Large intestine (tissue), 3 donors: ENCODE data around the gene HLA-G. TPM values are rescaled to one million over a fixed set of nuclear protein-coding genes. Genes with fewer than 3 reads are reported as not detected.
A peak's percentile ranks its signal among the peaks of the same experiment; 100 is the strongest.

Experiments used
- DNase-seq, 2 donors: peaks; one replicate each; pipeline versions ENCODE4 v3.0.0 to v3.0.0-alpha.2; 2013
- H3K27ac ChIP-seq: one replicate; pipeline ENCODE4 v1.5.1; 2013; ENCODE audit warnings: low read length
- H3K27me3 ChIP-seq: 2 replicates; pipeline ENCODE4 v1.6.1; 2013; ENCODE audit warnings: low read length; ENCODE audit not compliant: control insufficient read depth, insufficient read depth
- H3K36me3 ChIP-seq: 2 replicates; pipeline ENCODE4 v1.6.1; 2013; ENCODE audit warnings: low read length; ENCODE audit not compliant: control insufficient read depth, insufficient read depth
- H3K4me1 ChIP-seq: one replicate; pipeline ENCODE4 v1.6.1; 2013; ENCODE audit warnings: low read length; ENCODE audit not compliant: control insufficient read depth, insufficient read depth
- H3K4me3 ChIP-seq: one replicate; pipeline ENCODE4 v1.5.1; 2013; ENCODE audit warnings: low read length
- H3K9me3 ChIP-seq: one replicate; pipeline ENCODE4 v1.6.1; 2013; ENCODE audit warnings: mild to moderate bottlenecking, low read depth, low read length, moderate library complexity; ENCODE audit not compliant: control insufficient read depth
- WGBS: methylation state at CpG from one replicate; pipeline ENCODE4 v1.1.5; 2013; ENCODE audit warnings: low lambda C conversion rate; ENCODE audit not compliant: insufficient coverage; 5-methylcytosine and 5-hydroxymethylcytosine counted together
- polyA plus RNA-seq: library from polyadenylated mRNA; unstranded; fragments of 120-200 nt; gene quantifications from one replicate; pipeline ENCODE4 v1.2.1, GENCODE V29; 2013

HLA-G gene
- polyA plus RNA-seq, 1 donor, result 0.06 TPM

DNA sequence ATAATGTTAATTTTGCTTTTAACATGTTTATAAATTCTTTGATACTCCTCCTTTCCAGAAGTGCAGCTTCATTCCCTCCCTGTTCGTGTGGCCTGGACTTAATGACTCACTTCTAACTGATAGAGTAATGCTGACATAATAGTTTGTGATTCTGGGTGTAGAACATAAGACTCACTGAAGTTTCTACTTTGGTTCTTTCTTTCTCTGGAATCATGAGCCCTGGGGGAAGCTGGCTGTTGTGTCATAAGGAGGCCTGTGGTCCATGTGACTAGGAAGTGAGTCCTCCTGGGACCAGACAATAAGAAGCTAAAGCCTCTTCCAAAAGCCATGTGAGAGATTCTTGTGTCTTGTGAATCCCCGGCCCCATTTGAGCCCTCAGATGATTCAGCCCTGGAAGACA is 30.5 kb upstream of the HLA-G start:
- 20% methylated on average over 1 of the region's 2 CpGs for WGBS
- Histone ChIP-seq H3K9me3 (peaks cover 7% of the 10 kb centered on the region), H3K27ac (no peak overlapping the region)

GRCh38 chr6:29797966-29798365 is 29.7 kb upstream of the HLA-G start:
- Histone ChIP-seq H3K27me3 (peaks cover 34% of the 10 kb centered on the region), H3K4me1 (no peaks in the 10 kb centered on the region), H3K36me3 (no peaks in the 10 kb centered on the region), H3K4me3 (no peak overlapping the region), H3K27ac (no peak overlapping the region), H3K9me3 (no peaks in the 10 kb centered on the region)
- no peak for DNase-seq
- 100% methylated on average over 1 of the region's 5 CpGs for WGBS

More for the DNA sequence above, 30.5 kb upstream of the HLA-G start:
- Histone ChIP-seq H3K36me3 (no peaks in the 10 kb centered on the region), H3K4me3 (no peak overlapping the region), H3K27me3 (peaks cover 42% of the 10 kb centered on the region), H3K4me1 (peaks cover 5% of the 10 kb centered on the region)
- peak in 1 of 2 donors; percentile 9 for DNase-seq

DNA sequence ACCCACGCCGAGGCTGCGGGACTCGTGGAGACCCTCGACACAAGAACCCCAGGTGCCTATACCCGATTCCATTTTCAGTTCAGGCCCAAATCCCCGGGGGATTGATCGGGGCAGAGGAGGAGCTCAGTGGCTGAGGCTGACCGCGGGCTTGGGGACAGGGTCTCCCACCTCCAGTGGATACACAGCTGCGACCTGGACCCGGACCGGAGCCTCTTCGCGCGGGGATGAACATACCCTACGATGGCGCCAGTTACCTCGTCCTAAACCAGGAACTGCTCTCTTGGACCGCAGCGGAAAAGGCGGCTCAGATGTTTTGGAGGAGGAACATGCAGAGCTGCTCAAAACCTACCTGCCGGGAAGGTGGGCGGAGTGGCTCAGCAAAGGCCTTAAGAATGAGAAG is 27.4 kb upstream of the HLA-G start:
- no peaks in the 10 kb centered on the region for H3K9me3 ChIP-seq
- no peak overlapping the region for H3K4me3 ChIP-seq
- no peaks in the 10 kb centered on the region for H3K4me1 ChIP-seq
- no peaks in the 10 kb centered on the region for H3K36me3 ChIP-seq
- H3K27me3 ChIP-seq, result peaks cover 25% of the 10 kb centered on the region
- no CpG with 5 or more reads among the region's 24 CpGs for WGBS
- no peak overlapping the region for H3K27ac ChIP-seq
- no peak for DNase-seq

- 100% methylated on average over 1 of the region's 3 CpGs for WGBS
These were observed 21.2 kb upstream of the HLA-G start for GRCh38 chr6:29806387-29806786.

GRCh38 chr6:29809249-29809648 is 18.4 kb upstream of the HLA-G start:
- Histone ChIP-seq H3K4me1 (no peaks in the 10 kb centered on the region), H3K4me3 (no peak overlapping the region), H3K27ac (no peak overlapping the region), H3K9me3 (no peaks in the 10 kb centered on the region), H3K27me3 (peaks cover 6% of the 10 kb centered on the region), H3K36me3 (no peaks in the 10 kb centered on the region)
- no peak for DNase-seq

More at GRCh38 chr6:29806387-29806786, 21.2 kb upstream of the HLA-G start:
- Histone ChIP-seq H3K36me3 (no peaks in the 10 kb centered on the region), H3K4me3 (no peak overlapping the region), H3K27me3 (peaks cover 10% of the 10 kb centered on the region), H3K4me1 (no peaks in the 10 kb centered on the region), H3K9me3 (no peaks in the 10 kb centered on the region), H3K27ac (no peak overlapping the region)
- DNase-seq, result no peak

DNA sequence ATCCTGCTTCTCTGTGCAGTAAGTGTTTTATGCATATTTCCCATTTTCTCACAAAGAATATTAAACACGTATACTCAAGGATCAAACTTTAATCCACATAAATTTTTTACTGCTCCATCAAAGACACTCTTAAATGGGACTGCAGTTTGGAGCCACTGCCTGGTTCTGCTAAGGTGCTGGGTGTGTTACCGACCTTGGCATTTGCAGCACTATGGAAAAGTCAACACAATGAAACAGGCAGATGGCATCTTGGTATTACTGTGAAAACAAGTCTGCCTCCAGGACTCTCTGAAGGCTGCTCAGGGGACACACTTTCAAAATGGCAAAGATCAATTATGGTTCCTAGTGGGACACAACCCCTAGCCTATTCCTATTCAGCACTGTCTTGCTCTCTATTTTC is 17.3 kb upstream of the HLA-G start:
- Histone ChIP-seq H3K36me3 (no peaks in the 10 kb centered on the region), H3K27ac (no peak overlapping the region), H3K4me1 (no peaks in the 10 kb centered on the region), H3K9me3 (no peaks in the 10 kb centered on the region), H3K4me3 (no peak overlapping the region), H3K27me3 (peaks cover 2% of the 10 kb centered on the region)
- WGBS, result no CpG with 5 or more reads among the region's 2 CpGs
- DNase-seq, result no peak

GRCh38 chr6:29811377-29811776 is 16.2 kb upstream of the HLA-G start:
- Histone ChIP-seq H3K27ac (no peak overlapping the region), H3K9me3 (no peaks in the 10 kb centered on the region), H3K27me3 (no peaks in the 10 kb centered on the region), H3K4me3 (no peak overlapping the region), H3K4me1 (no peaks in the 10 kb centered on the region), H3K36me3 (no peaks in the 10 kb centered on the region)
- WGBS, result no CpG with 5 or more reads among the region's 1 CpG
- no peak for DNase-seq

GRCh38 chr6:29813066-29813465 is 14.6 kb upstream of the HLA-G start:
- H3K27me3 ChIP-seq, result no peaks in the 10 kb centered on the region
- no peaks in the 10 kb centered on the region for H3K36me3 ChIP-seq
- H3K4me1 ChIP-seq, result no peaks in the 10 kb centered on the region
- no peak overlapping the region for H3K27ac ChIP-seq
- no peaks in the 10 kb centered on the region for H3K9me3 ChIP-seq
- no peak overlapping the region for H3K4me3 ChIP-seq
- WGBS, result no CpG with 5 or more reads among the region's 1 CpG
- DNase-seq, result no peak

DNA sequence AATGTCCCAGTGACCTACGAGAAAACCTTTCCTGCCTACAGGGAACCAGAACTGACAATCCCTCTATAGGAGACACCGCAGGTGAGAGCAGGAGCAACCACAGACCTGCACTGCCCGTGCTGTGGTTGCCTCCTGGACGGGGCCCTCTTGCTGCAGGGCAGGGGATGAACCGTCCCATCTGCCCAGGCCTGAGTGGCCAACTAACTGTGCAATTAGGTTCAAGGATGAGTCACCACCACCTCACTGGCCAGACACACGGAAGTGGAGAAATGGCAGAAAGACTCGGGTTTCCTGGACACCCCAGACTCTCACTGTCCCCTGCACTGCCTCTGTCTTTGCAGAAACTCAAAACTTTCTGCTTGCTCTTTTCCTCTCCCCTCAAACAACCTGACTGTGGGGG is 13.8 kb upstream of the HLA-G start:
- H3K27me3 ChIP-seq, result no peaks in the 10 kb centered on the region
- no peaks in the 10 kb centered on the region for H3K36me3 ChIP-seq
- no peaks in the 10 kb centered on the region for H3K4me1 ChIP-seq
- H3K9me3 ChIP-seq, result no peaks in the 10 kb centered on the region
- H3K4me3 ChIP-seq, result no peak overlapping the region
- WGBS, result no CpG with 5 or more reads among the region's 7 CpGs
- DNase-seq, result no peak
- no peak overlapping the region for H3K27ac ChIP-seq

GRCh38 chr6:29814379-29815117 is 13.1 kb upstream of the HLA-G start:
- Histone ChIP-seq H3K4me3 (no peak overlapping the region), H3K4me1 (no peaks in the 10 kb centered on the region), H3K27me3 (no peaks in the 10 kb centered on the region), H3K36me3 (no peaks in the 10 kb centered on the region), H3K27ac (no peak overlapping the region), H3K9me3 (no peaks in the 10 kb centered on the region)
- DNase-seq, result no peak
- WGBS, result no CpG with 5 or more reads among the region's 9 CpGs

GRCh38 chr6:29815118-29815750 is 12.4 kb upstream of the HLA-G start:
- no peaks in the 10 kb centered on the region for H3K36me3 ChIP-seq
- no peak overlapping the region for H3K4me3 ChIP-seq
- no peak overlapping the region for H3K27ac ChIP-seq
- H3K4me1 ChIP-seq, result no peaks in the 10 kb centered on the region
- DNase-seq, result no peak
- H3K27me3 ChIP-seq, result no peaks in the 10 kb centered on the region
- WGBS, result no CpG with 5 or more reads among the region's 7 CpGs
- no peaks in the 10 kb centered on the region for H3K9me3 ChIP-seq
